ENCODE data around the gene MBNL2. TPM values are rescaled to one million over a fixed set of nuclear protein-coding genes. Genes with fewer than 3 reads are reported as not detected.
A peak's percentile ranks its signal among the peaks of the same experiment; 100 is the strongest.

The MBNL2 gene
- total and polyA plus RNA-seq, 2 of the 13 experiments (the other 11 are each of a cell fraction or from before 2014, with no cell fraction given) = 30.8 to 59.0 TPM

DNA sequence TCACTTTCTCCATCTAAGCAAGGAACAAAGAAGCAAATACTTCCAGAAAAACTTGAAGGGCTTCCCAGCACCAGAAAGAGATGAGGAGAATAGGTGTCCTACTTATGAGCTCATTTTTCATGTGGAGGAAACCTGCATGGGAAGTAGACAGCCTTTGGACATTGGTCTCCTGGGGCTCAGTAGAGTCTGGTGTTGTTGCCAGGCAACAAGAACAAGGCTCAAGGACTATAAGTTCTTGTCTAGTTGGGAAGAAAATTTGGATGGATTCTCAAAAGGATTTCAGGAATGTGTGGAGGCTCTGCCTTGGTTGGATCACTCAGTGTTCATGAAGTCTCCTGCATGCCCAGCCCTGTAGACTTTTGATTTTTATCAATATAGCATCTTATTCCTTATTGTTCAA lies 84.5 kb downstream of the MBNL2 start:
- in situ Hi-C loops (cut with HindIII; ENCODE audit: extremely low pct_ligation_motif_present, low pct_unique_long_range_greater_than_20kb) = no loop called here
- TF ChIP-seq RFX1 (IDR thresholded peaks at IDR 0.05) = peak; percentile 43; the same call in 1 of the 2 replicates
- no peak for TF ChIP-seq MNT (IDR thresholded peaks at IDR 0.05)
- no peak for TF ChIP-seq DR1 (CRISPR knock-in tag; IDR thresholded peaks at IDR 0.05)
- no peak for TF ChIP-seq ZKSCAN1 (IDR thresholded peaks at IDR 0.05; ENCODE audit: low read length)
- peak; percentile 70 for TF ChIP-seq RFX3 (CRISPR knock-in tag; IDR thresholded peaks at IDR 0.05)
- TF ChIP-seq ZFP90 (CRISPR knock-in tag; IDR thresholded peaks at IDR 0.05; ENCODE audit: borderline replicate concordance) = no peak
- TF ChIP-seq JDP2 (CRISPR knock-in tag; IDR thresholded peaks at IDR 0.05; ENCODE audit: borderline replicate concordance) = no peak
- TF ChIP-seq ELF4 (CRISPR knock-in tag; IDR thresholded peaks at IDR 0.05; ENCODE audit: borderline replicate concordance) = no peak
- no peak for TF ChIP-seq FLYWCH1 (CRISPR knock-in tag; IDR thresholded peaks at IDR 0.05)
- no peak for TF ChIP-seq FOXO1 (CRISPR knock-in tag; IDR thresholded peaks at IDR 0.05)
- no peak for TF ChIP-seq ZNF788 (CRISPR knock-in tag; IDR thresholded peaks at IDR 0.05; ENCODE audit: borderline replicate concordance)
- no peak for TF ChIP-seq SRSF4 (IDR thresholded peaks at IDR 0.05; ENCODE audit: low read depth, low read length, poor library complexity, severe bottlenecking)
- no peak for TF ChIP-seq SIN3B (IDR thresholded peaks at IDR 0.05; ENCODE audit: low read length)
- no peak for TF ChIP-seq ZNF737 (CRISPR knock-in tag; IDR thresholded peaks at IDR 0.05; ENCODE audit: borderline replicate concordance)
- no peak for TF ChIP-seq IRX3 (CRISPR knock-in tag; IDR thresholded peaks at IDR 0.05; ENCODE audit: borderline replicate concordance, low read depth)
- no peak for TF ChIP-seq GMEB1 (CRISPR knock-in tag; IDR thresholded peaks at IDR 0.05; ENCODE audit: borderline replicate concordance)
- TF ChIP-seq KLF16 (CRISPR knock-in tag; IDR thresholded peaks at IDR 0.05) = no peak
- TF ChIP-seq, protein P1, sequence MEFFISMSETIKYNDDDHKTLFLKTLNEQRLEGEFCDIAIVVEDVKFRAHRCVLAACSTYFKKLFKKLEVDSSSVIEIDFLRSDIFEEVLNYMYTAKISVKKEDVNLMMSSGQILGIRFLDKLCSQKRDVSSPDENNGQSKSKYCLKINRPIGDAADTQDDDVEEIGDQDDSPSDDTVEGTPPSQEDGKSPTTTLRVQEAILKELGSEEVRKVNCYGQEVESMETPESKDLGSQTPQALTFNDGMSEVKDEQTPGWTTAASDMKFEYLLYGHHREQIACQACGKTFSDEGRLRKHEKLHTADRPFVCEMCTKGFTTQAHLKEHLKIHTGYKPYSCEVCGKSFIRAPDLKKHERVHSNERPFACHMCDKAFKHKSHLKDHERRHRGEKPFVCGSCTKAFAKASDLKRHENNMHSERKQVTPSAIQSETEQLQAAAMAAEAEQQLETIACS (CRISPR knock-in tag; IDR thresholded peaks at IDR 0.05) = no peak
- no peak for TF ChIP-seq TBL1XR1 (IDR thresholded peaks at IDR 0.05; ENCODE audit: borderline replicate concordance, low read length, partially characterized antibody)
- no peak for TF ChIP-seq ZBTB21 (CRISPR knock-in tag; IDR thresholded peaks at IDR 0.05)
- no peak for TF ChIP-seq THYN1 (CRISPR knock-in tag; IDR thresholded peaks at IDR 0.05; ENCODE audit: borderline replicate concordance, low read depth)
- TF ChIP-seq, protein P2, sequence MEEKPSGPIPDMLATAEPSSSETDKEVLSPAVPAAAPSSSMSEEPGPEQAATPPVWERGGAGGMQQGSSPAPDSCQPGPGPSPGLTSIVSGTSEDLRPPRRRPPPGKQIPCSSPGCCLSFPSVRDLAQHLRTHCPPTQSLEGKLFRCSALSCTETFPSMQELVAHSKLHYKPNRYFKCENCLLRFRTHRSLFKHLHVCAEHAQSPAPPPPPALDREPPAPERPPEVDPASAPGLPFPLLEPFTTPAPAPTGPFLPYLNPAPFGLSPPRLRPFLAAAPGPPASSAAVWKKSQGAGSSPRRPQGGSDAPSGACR (CRISPR knock-in tag; IDR thresholded peaks at IDR 0.05) = no peak
- no peak for TF ChIP-seq ZNF264 (CRISPR knock-in tag; IDR thresholded peaks at IDR 0.05)

More for the DNA sequence above, 84.5 kb downstream of the MBNL2 start:
- Histone ChIP-seq H3K9me3 (ENCODE audit: low read length) (no peaks in the 10 kb centered on the region), H2AFZ (ENCODE audit: low read length) (no peak overlapping the region), H3K27me3 (ENCODE audit: control insufficient read depth in 1 of 2, insufficient read depth in 2 of 2, low read length in 2 of 2) (no peaks in the 10 kb centered on the region), H3K4me1 (ENCODE audit: insufficient read depth, low read length) (peaks cover 85% of the 10 kb centered on the region), H3K9ac (ENCODE audit: insufficient read depth, low read depth, low read length) (no peak overlapping the region), H3K4me2 (ENCODE audit: low read depth, low read length) (peak overlapping the region; percentile 46; the same call in 1 of the 2 replicates), H3K27ac (ENCODE audit: extremely low read length, insufficient read depth, low read length) (peak overlapping the region; percentile 78), H4K20me1 (ENCODE audit: insufficient read depth, low read length) (peaks cover 64% of the 10 kb centered on the region), H3K79me2 (ENCODE audit: insufficient read depth, low read length) (peaks cover 93% of the 10 kb centered on the region), H3K4me3 (replicated peaks in 1 of 3; ENCODE audit: insufficient read depth in 1 of 3, low read depth in 2 of 3, low read length in 3 of 3) (no peak overlapping the region), H3K36me3 (replicated peaks in 1 of 2; ENCODE audit: control insufficient read depth in 1 of 2, insufficient read depth in 2 of 2, low read length in 2 of 2) (peaks cover 2 to 16% of the 10 kb centered on the region in 2 experiments)
- FAIRE-seq (peak; percentile 53), ATAC-seq (peak; percentile 45), DNase-seq (ENCODE audit: low spot score) (peak; percentile 61)
- intact Hi-C loops (cut with micrococcal nuclease; ENCODE audit: unreplicated experiment) = no loop called here
- no TSS peak for BruUV-seq (replicated peaks)
- CTCF ChIA-PET (ENCODE audit: low intra/inter-chr PET ratio, low total read pairs) = no interaction called here
- POLR2A ChIA-PET = no interaction called here
